ENCODE measurements around the gene ARHGAP6. TPM values are rescaled to one million over a fixed set of nuclear protein-coding genes. Genes with fewer than 3 reads are reported as not detected.

ARHGAP6 gene
- total RNA-seq = 10 to 100 TPM in 1 of 4 donors, 1 to 10 TPM in 3; 2.1 to 30.5 (median 4.9) TPM

- Histone ChIP-seq H3K27ac (peak within 1 kb of the TSS in 3 of 4 donors; percentile 48 to 70 (median 51)), H3K36me3 (no peaks in the 10 kb centered on the region), H3K27me3 (no peaks in the 10 kb centered on the region), H3K9me3 (no peaks in the 10 kb centered on the region), H3K4me3 (peak within 1 kb of the TSS; percentile 15 to 50 (median 27)), H3K4me1 (no peaks in the 10 kb centered on the region)
- TF ChIP-seq POLR2A (IDR thresholded peaks at IDR 0.05) = no peak
- TF ChIP-seq CTCF (IDR thresholded peaks at IDR 0.05) = no peak
- DNase-seq = peak in 2 of 3 donors; percentile 35 to 45
Measured at GRCh38 chrX:11665168-11666111, at the start of gene ARHGAP6. ARHGAP6 (minus strand) TSS chrX:11665920; CDS start chrX:11664828, 1,092 bp downstream.

GRCh38 chrX:11704725-11705495 lies 39.2 kb upstream of the ARHGAP6 start:
- Histone ChIP-seq H3K9me3 (no peaks in the 10 kb centered on the region), H3K27ac (no peak overlapping the region), H3K4me1 (no peaks in the 10 kb centered on the region), H3K27me3 (no peaks in the 10 kb centered on the region), H3K36me3 (no peaks in the 10 kb centered on the region), H3K4me3 (no peak overlapping the region)
- TF ChIP-seq POLR2A (IDR thresholded peaks at IDR 0.05) (no peak), CTCF (IDR thresholded peaks at IDR 0.05) (no peak)
- DNase-seq = no peak

GRCh38 chrX:11703855-11704254 lies 38.1 kb upstream of the ARHGAP6 start:
- Histone ChIP-seq H3K9me3 (no peaks in the 10 kb centered on the region), H3K36me3 (no peaks in the 10 kb centered on the region), H3K4me1 (no peaks in the 10 kb centered on the region), H3K4me3 (no peak overlapping the region), H3K27ac (no peak overlapping the region), H3K27me3 (no peaks in the 10 kb centered on the region)
- DNase-seq = no peak
- no peak for TF ChIP-seq POLR2A (IDR thresholded peaks at IDR 0.05)
- TF ChIP-seq CTCF (IDR thresholded peaks at IDR 0.05) = no peak

GRCh38 chrX:11702965-11703631 lies 37.4 kb upstream of the ARHGAP6 start:
- no peaks in the 10 kb centered on the region for H3K4me1 ChIP-seq

More at GRCh38 chrX:11702965-11703631, 37.4 kb upstream of the ARHGAP6 start:
- Histone ChIP-seq H3K36me3 (no peaks in the 10 kb centered on the region), H3K27ac (no peak overlapping the region), H3K4me3 (no peak overlapping the region), H3K9me3 (no peaks in the 10 kb centered on the region), H3K27me3 (no peaks in the 10 kb centered on the region)
- DNase-seq = no peak
- TF ChIP-seq POLR2A (IDR thresholded peaks at IDR 0.05) (no peak), CTCF (IDR thresholded peaks at IDR 0.05) (no peak)

Data from Peyer's patch (tissue), 4 donors.